Mesothelial cell of epicardium (in vitro differentiated cells): ENCODE results near the gene CLPTM1. TPM values are rescaled to one million over a fixed set of nuclear protein-coding genes. Genes with fewer than 3 reads are reported as not detected.
A peak's percentile ranks its signal among the peaks of the same experiment; 100 is the strongest.

Source experiments
- DNase-seq, 2 experiments: peaks; one replicate each; pipeline ENCODE4 v3.0.0; 2021; ENCODE audit warnings: low spot score in 2 of 2; ENCODE audit not compliant: unreplicated experiment in 2 of 2
- H3K27ac Mint-ChIP-seq: 2 replicates; pipeline ENCODE4 v1.8.0; 2021; ENCODE audit warnings: mixed read lengths
- H3K27me3 Mint-ChIP-seq: 2 replicates; pipeline ENCODE4 v1.8.0; 2021; ENCODE audit warnings: low read depth, mixed read lengths
- H3K36me3 Mint-ChIP-seq: 2 replicates; pipeline ENCODE4 v1.8.0; 2021; ENCODE audit warnings: mixed read lengths
- H3K4me1 Mint-ChIP-seq: 2 replicates; pipeline ENCODE4 v1.8.0; 2021; ENCODE audit warnings: mixed read lengths
- H3K4me3 Mint-ChIP-seq: 2 replicates; pipeline ENCODE4 v1.8.0; 2021; ENCODE audit warnings: mild to moderate bottlenecking, moderate library complexity, mixed read lengths
- H3K9me3 Mint-ChIP-seq: 2 replicates; pipeline ENCODE4 v1.8.0; 2021; ENCODE audit warnings: mixed read lengths
- CTCF ChIP-seq: fragments of 200-600 bp; sonication (generic); IDR thresholded peaks from one replicate; pipeline ENCODE4 v1.5.0; 2021; ENCODE audit warnings: antibody characterized with exemption; ENCODE audit not compliant: unreplicated experiment
- total RNA-seq: library from RNA; stranded (reverse); gene quantifications from 3 replicates; pipeline ENCODE4 v1.2.1, GENCODE V29; 2021

The CLPTM1 gene
- total RNA-seq, 1 donor from 2014 or later: 85.6 TPM

DNA sequence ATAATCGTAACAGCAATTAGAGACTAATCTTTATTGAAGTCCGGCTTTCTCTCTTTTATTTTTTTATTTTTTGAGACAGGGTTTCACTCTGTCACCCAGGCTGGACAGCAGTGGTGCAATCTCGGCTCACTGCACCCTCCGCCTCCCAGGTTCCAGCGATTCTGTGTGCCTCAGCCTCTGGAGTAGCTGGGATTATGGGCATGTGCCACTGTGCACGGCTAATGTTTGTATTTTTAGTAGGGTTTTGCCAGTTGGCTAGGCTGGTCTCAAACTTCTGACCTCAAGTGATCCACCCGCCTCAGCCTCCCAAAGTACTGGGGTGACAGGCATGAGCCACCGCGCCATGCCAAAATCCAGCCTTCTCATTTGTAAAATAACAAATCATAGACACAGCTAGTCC lies 5.6 kb upstream of the CLPTM1 start:
- Mint-ChIP-seq H3K27me3 (no peaks in the 10 kb centered on the region), H3K4me3 (no peak overlapping the region), H3K27ac (no peak overlapping the region), H3K36me3 (no peaks in the 10 kb centered on the region), H3K4me1 (peaks cover 6% of the 10 kb centered on the region), H3K9me3 (no peaks in the 10 kb centered on the region)
- no peak for DNase-seq
- no peak for TF ChIP-seq CTCF

DNA sequence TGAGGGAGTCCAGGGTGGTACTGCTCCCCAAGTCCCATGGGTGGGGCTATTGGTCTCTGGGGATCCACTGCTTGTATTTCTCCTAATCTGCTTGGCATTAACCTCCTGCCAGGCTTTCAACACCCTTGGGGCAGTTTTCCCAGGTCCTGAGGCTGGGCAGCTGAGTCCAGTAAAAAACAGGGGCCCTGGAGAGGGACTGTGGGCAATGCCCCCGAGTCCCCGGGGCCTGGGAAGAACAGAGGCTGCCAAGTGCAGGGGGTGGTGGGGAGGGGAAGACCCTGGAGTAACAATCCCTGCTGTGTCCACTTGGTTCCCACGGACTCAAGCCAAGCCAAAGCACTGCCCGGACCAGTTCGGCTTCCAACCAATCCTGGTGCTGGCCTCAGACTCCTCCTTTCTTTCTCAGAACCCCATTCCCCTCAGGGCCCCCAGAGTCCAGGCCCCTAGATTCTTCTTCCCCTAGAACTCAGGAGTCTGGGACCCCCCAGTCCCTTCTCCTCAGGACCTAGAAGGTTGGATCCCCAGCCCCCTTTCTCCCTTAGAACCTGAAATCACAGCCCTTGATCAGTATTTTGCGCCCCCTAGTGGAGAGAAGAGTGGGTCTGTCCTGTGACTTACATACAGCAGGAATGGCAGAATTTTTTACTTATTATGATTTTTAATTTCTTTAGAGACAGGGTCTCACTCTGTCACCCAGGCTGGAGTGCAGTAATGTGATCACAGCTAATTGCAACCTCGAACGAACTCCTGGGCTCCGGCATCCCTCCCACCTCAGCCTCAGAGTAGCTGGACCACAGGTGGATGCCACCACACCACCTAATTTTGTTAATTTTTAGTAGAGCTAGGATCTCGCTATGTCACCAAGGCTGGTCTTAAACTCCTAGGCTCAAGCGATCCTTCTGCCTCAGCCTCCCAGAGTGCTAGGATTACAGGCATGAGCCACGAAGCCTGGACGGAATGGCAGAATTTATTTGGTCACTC lies 3.7 kb upstream of the CLPTM1 start:
- Mint-ChIP-seq H3K27me3 (no peaks in the 10 kb centered on the region), H3K4me3 (no peak overlapping the region), H3K36me3 (no peaks in the 10 kb centered on the region), H3K27ac (peak overlapping the region; percentile 66), H3K4me1 (peaks cover 16% of the 10 kb centered on the region), H3K9me3 (no peaks in the 10 kb centered on the region)
- TF ChIP-seq CTCF: peak; percentile 96
- DNase-seq: peak; percentile 45 to 57

DNA sequence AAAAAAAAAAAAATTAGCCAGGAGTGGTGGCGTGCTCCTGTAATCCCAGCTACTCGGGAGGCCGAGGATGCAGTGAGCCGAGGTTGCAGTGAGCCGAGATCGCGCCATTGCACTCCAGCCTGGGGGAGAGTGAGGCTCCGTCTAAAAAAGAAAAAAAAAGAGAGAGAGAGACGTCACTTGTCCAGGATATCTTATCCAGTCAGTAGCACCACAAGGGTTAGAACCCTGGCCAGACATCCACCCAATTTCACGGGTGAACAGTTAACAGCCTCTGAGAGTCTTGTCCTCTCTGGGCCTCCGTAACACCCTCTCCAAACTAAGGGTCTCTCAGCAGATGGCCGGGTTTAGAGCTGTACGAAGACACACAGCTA lies 917 bp upstream of the CLPTM1 start:
- Mint-ChIP-seq H3K9me3 (no peaks in the 10 kb centered on the region), H3K36me3 (no peaks in the 10 kb centered on the region), H3K4me3 (peak overlapping the region; percentile 97), H3K27ac (peak overlapping the region; percentile 99), H3K27me3 (no peaks in the 10 kb centered on the region), H3K4me1 (peaks cover 24% of the 10 kb centered on the region)
- DNase-seq: no peak
- no peak for TF ChIP-seq CTCF

GRCh38 chr19:44955505-44956439 lies 592 bp downstream of the CLPTM1 start:
- Mint-ChIP-seq H3K27me3 (no peaks in the 10 kb centered on the region), H3K9me3 (no peaks in the 10 kb centered on the region), H3K4me1 (peaks cover 24% of the 10 kb centered on the region), H3K36me3 (no peaks in the 10 kb centered on the region), H3K27ac (peak overlapping the region; percentile 88), H3K4me3 (peak overlapping the region; percentile 97)
- TF ChIP-seq CTCF: no peak
- no peak for DNase-seq

DNA sequence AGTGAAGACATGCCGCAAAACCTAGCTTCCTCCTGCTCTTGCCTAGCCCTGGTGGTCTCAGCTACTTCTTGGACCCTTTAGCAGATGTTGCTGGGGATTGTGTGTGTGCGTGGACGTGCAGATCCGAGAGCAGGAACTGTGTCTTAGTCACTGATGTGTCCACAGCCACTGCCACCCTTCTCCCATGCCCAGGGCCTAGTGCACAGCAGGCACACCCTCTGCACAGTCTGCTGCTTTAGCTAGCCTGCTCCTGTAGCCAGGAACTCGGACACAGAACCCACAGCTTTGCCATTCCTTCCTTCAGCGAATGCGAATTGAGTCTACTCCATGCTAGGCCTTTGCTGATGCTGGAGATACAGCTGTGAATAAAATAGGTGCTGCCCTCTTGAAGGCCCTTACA lies 2.3 kb downstream of the CLPTM1 start:
- H3K9me3 Mint-ChIP-seq: no peaks in the 10 kb centered on the region
- H3K4me1 Mint-ChIP-seq: peaks cover 22% of the 10 kb centered on the region
- H3K36me3 Mint-ChIP-seq: peaks cover 8% of the 10 kb centered on the region
- H3K27me3 Mint-ChIP-seq: no peaks in the 10 kb centered on the region
- no peak for TF ChIP-seq CTCF
- DNase-seq: no peak
- H3K4me3 Mint-ChIP-seq: peak overlapping the region; percentile 97
- H3K27ac Mint-ChIP-seq: no peak overlapping the region
